C4-2B (cell line): ENCODE measurements around the gene EPGN.

Experiments used
- H3K27ac ChIP-seq: fragments of 450-650 bp; 2 replicates; pipeline ENCODE4 v1.5.1; 2017
- CTCF ChIP-seq: fragments of 450-650 bp; conservative IDR thresholded peaks from 2 replicates; pipeline ENCODE4 v1.5.1; 2017; ENCODE audit warnings: mild to moderate bottlenecking
- ZFX ChIP-seq: fragments of 450-650 bp; IDR thresholded peaks from 2 replicates; pipeline ENCODE4 v1.6.1; 2017

EPGN gene

GRCh38 chr4:74308215-74308614, at the start of gene EPGN:
TSS of gene EPGN (plus strand) at chr4:74308470. CDS start at chr4:74308534, 64 bp downstream.
- H3K27ac ChIP-seq: no peak within 1 kb of the TSS
- no peak for TF ChIP-seq ZFX
- TF ChIP-seq CTCF: no peak

GRCh38 chr4:74258963-74259362, 49.3 kb upstream of the EPGN start:
- no peak overlapping the region for H3K27ac ChIP-seq
- TF ChIP-seq CTCF (no peak), ZFX (no peak)

- TF ChIP-seq CTCF (no peak), ZFX (no peak)
- no peak overlapping the region for H3K27ac ChIP-seq
Measured at GRCh38 chr4:74260036-74260435, 48.2 kb upstream of the EPGN start.

GRCh38 chr4:74262522-74262921, 45.7 kb upstream of the EPGN start:
- no peak overlapping the region for H3K27ac ChIP-seq
- no peak for TF ChIP-seq ZFX

- no peak overlapping the region for H3K27ac ChIP-seq
- TF ChIP-seq CTCF (no peak), ZFX (no peak)
Measured at GRCh38 chr4:74263551-74263950, 44.7 kb upstream of the EPGN start.

GRCh38 chr4:74266081-74266480, 42.2 kb upstream of the EPGN start:
- no peak overlapping the region for H3K27ac ChIP-seq
- TF ChIP-seq CTCF: no peak
- TF ChIP-seq ZFX: no peak

GRCh38 chr4:74267998-74268606, 40.2 kb upstream of the EPGN start:
- H3K27ac ChIP-seq: no peak overlapping the region
- no peak for TF ChIP-seq ZFX
- no peak for TF ChIP-seq CTCF

- TF ChIP-seq ZFX (no peak), CTCF (no peak)
- no peak overlapping the region for H3K27ac ChIP-seq
Measured at GRCh38 chr4:74268643-74269042, 39.6 kb upstream of the EPGN start.
